Breast epithelium (tissue), 4 donors: ENCODE data around the gene RAB3A. TPM values are rescaled to one million over a fixed set of nuclear protein-coding genes. Genes with fewer than 3 reads are reported as not detected.

ENCODE experiments used
- DNase-seq, 2 donors: peaks; one replicate each; pipeline ENCODE4 v3.0.0-alpha.2; 2019; ENCODE audit warnings: low spot score in 2 of 2
- H3K27ac ChIP-seq, 2 donors: fragments of 200-600 bp; sonication (generic) in 1 of 2; one replicate each; pipeline ENCODE4 v1.5.1; 2016 to 2019; ENCODE audit warnings: mild to moderate bottlenecking in 1 of 2
- H3K27me3 ChIP-seq, 2 donors: fragments of 200-600 bp; sonication (generic) in 1 of 2; one replicate each; pipeline versions ENCODE4 v1.5.1 to v1.6.0; 2017 to 2019; ENCODE audit warnings: control low read depth in 1 of 2, mild to moderate bottlenecking in 1 of 2
- H3K36me3 ChIP-seq: fragments of 200-600 bp; one replicate; pipeline ENCODE4 v1.5.1; 2019
- H3K4me1 ChIP-seq, 2 donors: fragments of 200-600 bp; sonication (generic); one replicate each; pipeline ENCODE4 v1.5.1; 2016 to 2019; ENCODE audit warnings: control low read depth in 1 of 2
- H3K4me3 ChIP-seq, 3 donors: fragments of 200-600 bp; sonication (generic); 1 replicate in 2 of 3; 2 replicates in 1 of 3; pipeline ENCODE4 v1.5.1; 2016 to 2019; ENCODE audit warnings: mild to moderate bottlenecking in 3 of 3, moderate library complexity in 2 of 3
- H3K9me3 ChIP-seq, 2 donors: fragments of 200-600 bp; sonication (generic) in 1 of 2; one replicate each; pipeline ENCODE4 v1.5.1; 2016 to 2019; ENCODE audit warnings: control low read depth in 1 of 2
- POLR2A ChIP-seq: fragments of 450-650 bp; IDR thresholded peaks from one replicate; pipeline ENCODE4 v1.6.1; 2016; ENCODE audit warnings: antibody characterized with exemption, mild to moderate bottlenecking, moderate library complexity
- POLR2AphosphoS5 ChIP-seq, 3 donors: sonication (generic); formaldehyde crosslinking; IDR thresholded peaks; one replicate each; pipeline ENCODE4 v1.6.1; 2017; ENCODE audit warnings: antibody characterized with exemption in 3 of 3
- intact Hi-C: fragments of 100-400 bp; cut with DNase I; formaldehyde crosslinking; loops from one replicate; pipeline ENCODE4 v1.15.1; 2023; ENCODE audit warnings: low total_unique reads
- total RNA-seq, 3 donors: library from RNA; depleted of rRNA; stranded (reverse); fragments of >200 nt; gene quantifications; one replicate each; pipeline ENCODE4 v1.1.0, GENCODE V29; 2016
- TF ChIP-seq, protein P1 (sequence below), 3 donors: fragments of 450-650 bp; IDR thresholded peaks; one replicate each; pipeline ENCODE4 v1.5.1; 2016 to 2017; ENCODE audit warnings: antibody characterized with exemption in 3 of 3, mild to moderate bottlenecking in 3 of 3, moderate library complexity in 3 of 3

The RAB3A gene
- total RNA-seq, 3 donors from 2014 or later = 0.66 to 1.2 (median 1.1) TPM

DNA sequence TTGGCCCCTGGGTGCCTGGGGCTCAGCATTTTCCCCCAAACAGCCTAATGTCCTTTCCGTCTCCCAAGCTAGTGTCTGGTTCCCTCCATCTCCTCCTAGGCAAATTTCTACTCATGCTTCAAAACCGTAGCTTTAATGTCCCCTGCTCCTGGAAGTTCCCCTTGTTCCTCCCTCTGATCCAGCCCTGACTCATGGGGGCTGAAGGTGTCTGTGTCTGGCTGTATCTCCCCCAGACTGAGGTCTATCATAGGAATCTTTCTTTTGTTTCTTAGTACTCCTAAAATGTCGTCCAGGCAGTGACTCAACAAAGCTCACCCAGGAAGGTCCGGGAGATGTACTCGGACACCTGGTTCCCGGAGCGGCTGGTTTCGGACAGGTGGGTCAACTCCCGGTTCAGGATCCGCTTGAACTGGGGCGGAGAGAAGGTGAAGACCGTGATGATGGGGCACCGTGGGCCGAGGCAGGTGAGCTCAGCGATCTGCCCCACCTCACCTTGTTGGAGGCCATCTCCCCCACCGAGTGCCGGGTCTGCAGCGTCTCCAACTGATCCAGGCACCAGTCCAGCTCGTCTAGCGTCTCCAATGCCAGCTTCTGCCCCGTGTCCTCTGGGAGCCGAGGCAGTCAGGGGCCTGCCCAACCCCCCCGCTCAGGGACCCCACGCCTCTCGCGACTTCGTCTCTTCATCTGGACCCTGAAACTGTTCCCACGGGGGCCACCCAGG, 16.2 kb upstream of the RAB3A start:
- DNase-seq = no peak
- H3K4me3 ChIP-seq = no peak overlapping the region
- no peaks in the 10 kb centered on the region for H3K9me3 ChIP-seq
- TF ChIP-seq POLR2A (no peak), POLR2AphosphoS5 (IDR thresholded peaks at IDR 0.05) (no peak)
- TF ChIP-seq, protein P1, sequence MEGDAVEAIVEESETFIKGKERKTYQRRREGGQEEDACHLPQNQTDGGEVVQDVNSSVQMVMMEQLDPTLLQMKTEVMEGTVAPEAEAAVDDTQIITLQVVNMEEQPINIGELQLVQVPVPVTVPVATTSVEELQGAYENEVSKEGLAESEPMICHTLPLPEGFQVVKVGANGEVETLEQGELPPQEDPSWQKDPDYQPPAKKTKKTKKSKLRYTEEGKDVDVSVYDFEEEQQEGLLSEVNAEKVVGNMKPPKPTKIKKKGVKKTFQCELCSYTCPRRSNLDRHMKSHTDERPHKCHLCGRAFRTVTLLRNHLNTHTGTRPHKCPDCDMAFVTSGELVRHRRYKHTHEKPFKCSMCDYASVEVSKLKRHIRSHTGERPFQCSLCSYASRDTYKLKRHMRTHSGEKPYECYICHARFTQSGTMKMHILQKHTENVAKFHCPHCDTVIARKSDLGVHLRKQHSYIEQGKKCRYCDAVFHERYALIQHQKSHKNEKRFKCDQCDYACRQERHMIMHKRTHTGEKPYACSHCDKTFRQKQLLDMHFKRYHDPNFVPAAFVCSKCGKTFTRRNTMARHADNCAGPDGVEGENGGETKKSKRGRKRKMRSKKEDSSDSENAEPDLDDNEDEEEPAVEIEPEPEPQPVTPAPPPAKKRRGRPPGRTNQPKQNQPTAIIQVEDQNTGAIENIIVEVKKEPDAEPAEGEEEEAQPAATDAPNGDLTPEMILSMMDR (IDR thresholded peaks at IDR 0.05) = no peak
- intact Hi-C loops = no loop called here
- peaks cover 0 to 5% of the 10 kb centered on the region in 2 donors for H3K4me1 ChIP-seq
- H3K27me3 ChIP-seq = peaks cover 6 to 25% of the 10 kb centered on the region in 2 donors
- H3K27ac ChIP-seq = no peak overlapping the region
- H3K36me3 ChIP-seq = no peaks in the 10 kb centered on the region

DNA sequence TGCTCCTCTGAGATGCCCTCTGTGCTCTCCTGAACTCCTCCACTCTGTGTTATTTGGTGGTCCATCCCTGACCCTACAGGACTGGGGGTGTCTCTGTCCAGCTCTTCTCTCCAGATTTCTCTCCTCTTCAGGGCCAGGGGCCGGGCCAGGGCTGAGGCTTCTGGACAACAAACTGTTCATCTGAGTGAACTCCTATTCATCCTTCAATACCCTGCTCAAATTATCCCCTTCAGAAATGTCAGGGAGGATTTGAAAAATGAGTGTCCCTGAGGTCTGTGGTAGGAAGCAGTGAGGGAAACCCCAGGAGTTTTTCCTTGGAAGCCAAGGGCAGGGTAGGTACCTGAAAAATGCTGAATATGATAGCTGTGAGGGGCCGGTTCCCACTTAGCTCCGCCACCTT, 14.8 kb upstream of the RAB3A start:
- H3K4me1 ChIP-seq = no peaks in the 10 kb centered on the region
- H3K4me3 ChIP-seq = no peak overlapping the region
- no peaks in the 10 kb centered on the region for H3K36me3 ChIP-seq
- TF ChIP-seq POLR2A = no peak
- TF ChIP-seq, protein P1 (IDR thresholded peaks at IDR 0.05) = no peak
- intact Hi-C loops = no loop called here
- H3K27ac ChIP-seq = no peak overlapping the region
- no peak for DNase-seq
- no peaks in the 10 kb centered on the region for H3K9me3 ChIP-seq
- H3K27me3 ChIP-seq = peaks cover 5 to 20% of the 10 kb centered on the region in 2 donors

DNA sequence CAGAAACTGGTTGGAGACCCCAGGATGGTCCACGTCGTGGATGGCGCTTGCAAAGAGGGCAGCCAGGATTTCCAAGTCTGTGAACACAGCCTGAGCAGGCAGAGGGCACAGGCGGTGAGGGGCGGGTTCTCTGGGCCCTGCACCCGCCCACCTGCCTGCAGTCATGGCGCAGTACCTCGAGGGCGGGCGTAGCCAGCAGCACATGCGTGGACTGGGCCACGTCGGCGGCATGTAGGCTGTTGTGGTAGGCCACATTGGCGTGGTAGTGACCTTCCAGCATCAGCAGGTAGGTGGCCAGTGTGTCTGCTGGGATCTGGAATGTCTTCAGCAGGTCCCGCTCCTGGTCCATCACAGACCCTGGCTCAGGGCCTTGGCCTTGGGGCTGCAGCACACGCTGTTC, 14.3 kb upstream of the RAB3A start:
- Histone ChIP-seq H3K27me3 (peaks cover 5 to 20% of the 10 kb centered on the region in 2 donors), H3K4me1 (no peaks in the 10 kb centered on the region), H3K4me3 (no peak overlapping the region), H3K27ac (no peak overlapping the region), H3K36me3 (no peaks in the 10 kb centered on the region), H3K9me3 (no peaks in the 10 kb centered on the region)
- TF ChIP-seq POLR2AphosphoS5 (IDR thresholded peaks at IDR 0.05) (no peak), POLR2A (no peak)
- TF ChIP-seq, protein P1 (IDR thresholded peaks at IDR 0.05) = no peak
- intact Hi-C loops = no loop called here
- no peak for DNase-seq

DNA sequence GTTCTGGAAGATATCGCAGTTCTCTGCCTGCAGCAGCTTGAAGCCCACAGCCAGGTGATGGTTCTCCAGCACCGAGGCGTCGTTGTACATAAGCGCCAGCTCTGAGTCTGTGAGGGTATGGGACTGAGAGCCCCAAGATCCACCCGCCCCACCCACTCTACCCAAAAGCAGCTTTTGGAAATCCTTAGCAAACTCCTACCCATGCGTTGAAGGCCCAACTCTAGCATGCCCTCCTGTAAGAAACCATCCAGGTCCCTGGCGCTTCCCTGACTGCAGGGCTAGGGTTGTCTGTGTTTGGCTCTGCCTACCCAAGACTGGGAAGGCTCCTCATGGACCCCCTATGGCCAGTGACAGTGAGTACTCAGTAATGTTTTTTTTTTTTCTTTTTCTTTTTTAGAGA, 12.9 kb upstream of the RAB3A start:
- TF ChIP-seq POLR2AphosphoS5 (IDR thresholded peaks at IDR 0.05) = no peak
- no peak for TF ChIP-seq POLR2A
- H3K36me3 ChIP-seq = no peaks in the 10 kb centered on the region
- no peaks in the 10 kb centered on the region for H3K9me3 ChIP-seq
- peaks cover 5 to 16% of the 10 kb centered on the region in 2 donors for H3K27me3 ChIP-seq
- H3K4me3 ChIP-seq = no peak overlapping the region
- DNase-seq = no peak
- H3K4me1 ChIP-seq = no peaks in the 10 kb centered on the region
- no peak overlapping the region for H3K27ac ChIP-seq
- intact Hi-C loops = no loop called here

DNA sequence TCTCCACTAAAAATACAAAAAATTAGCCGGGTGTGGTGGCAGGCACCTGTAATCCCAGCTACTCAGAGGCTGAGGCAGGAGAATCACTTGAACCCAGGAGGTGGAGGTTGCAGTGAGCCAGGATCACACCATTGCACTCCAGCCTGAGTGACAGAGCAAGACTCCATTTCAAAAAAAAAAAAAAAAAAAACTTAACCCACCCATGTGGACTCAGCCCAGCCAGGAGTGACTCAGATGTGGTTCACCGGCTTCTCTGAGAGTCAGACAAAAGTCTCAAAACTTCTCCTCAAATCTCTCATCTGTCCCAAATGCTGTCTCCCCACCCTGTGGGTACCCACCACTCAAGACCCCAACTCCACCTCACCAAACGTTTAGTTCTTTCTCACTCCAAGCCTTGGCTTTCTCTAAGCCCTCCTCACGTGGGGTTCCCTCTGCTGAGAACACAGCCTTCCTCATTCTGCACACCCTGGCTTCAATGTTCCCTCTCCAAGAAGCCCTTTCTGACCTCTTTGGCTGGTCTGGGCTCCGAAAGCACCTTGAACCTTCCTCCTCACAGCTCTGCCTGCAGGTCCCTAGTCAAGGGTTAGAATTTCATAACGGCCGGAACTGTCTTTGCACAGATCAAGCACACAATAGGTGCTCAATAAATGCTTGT, 11.1 kb upstream of the RAB3A start:
- intact Hi-C loops = no loop called here
- H3K27me3 ChIP-seq = no peaks in the 10 kb centered on the region
- H3K36me3 ChIP-seq = no peaks in the 10 kb centered on the region
- no peak for TF ChIP-seq POLR2A
- no peak for TF ChIP-seq POLR2AphosphoS5 (IDR thresholded peaks at IDR 0.05)
- TF ChIP-seq, protein P1 (IDR thresholded peaks at IDR 0.05) = no peak
- no peak overlapping the region for H3K27ac ChIP-seq
- DNase-seq = no peak
- H3K4me1 ChIP-seq = no peaks in the 10 kb centered on the region
- no peaks in the 10 kb centered on the region for H3K9me3 ChIP-seq
- no peak overlapping the region for H3K4me3 ChIP-seq
